ENCODE measurements around the gene DBF4. TPM values are rescaled to one million over a fixed set of nuclear protein-coding genes. Genes with fewer than 3 reads are reported as not detected.
"Not testable (repeated sequence)": the region's sequence is repeated elsewhere in the genome, so short reads cannot be mapped to it uniquely, and the experiment has no call there.

Gene DBF4
- total and polyA plus RNA-seq, 2 experiments from 2014 or later, result 62.6 to 91.5 TPM

- TF ChIP-seq ZNF462 (CRISPR knock-in tag; IDR thresholded peaks at IDR 0.05) (no peak), EZH2phosphoT487 (IDR thresholded peaks at IDR 0.05; ENCODE audit: unreplicated experiment) (no peak), ZNF114 (CRISPR knock-in tag; IDR thresholded peaks at IDR 0.05) (no peak), POLR2AphosphoS5 (IDR thresholded peaks at IDR 0.05; ENCODE audit: low read depth) (no peak), REST (IDR thresholded peaks at IDR 0.05; ENCODE audit: unreplicated experiment) (no peak), JUNB (IDR thresholded peaks at IDR 0.05; ENCODE audit: unreplicated experiment) (no peak)
- TF ChIP-seq, protein P1, sequence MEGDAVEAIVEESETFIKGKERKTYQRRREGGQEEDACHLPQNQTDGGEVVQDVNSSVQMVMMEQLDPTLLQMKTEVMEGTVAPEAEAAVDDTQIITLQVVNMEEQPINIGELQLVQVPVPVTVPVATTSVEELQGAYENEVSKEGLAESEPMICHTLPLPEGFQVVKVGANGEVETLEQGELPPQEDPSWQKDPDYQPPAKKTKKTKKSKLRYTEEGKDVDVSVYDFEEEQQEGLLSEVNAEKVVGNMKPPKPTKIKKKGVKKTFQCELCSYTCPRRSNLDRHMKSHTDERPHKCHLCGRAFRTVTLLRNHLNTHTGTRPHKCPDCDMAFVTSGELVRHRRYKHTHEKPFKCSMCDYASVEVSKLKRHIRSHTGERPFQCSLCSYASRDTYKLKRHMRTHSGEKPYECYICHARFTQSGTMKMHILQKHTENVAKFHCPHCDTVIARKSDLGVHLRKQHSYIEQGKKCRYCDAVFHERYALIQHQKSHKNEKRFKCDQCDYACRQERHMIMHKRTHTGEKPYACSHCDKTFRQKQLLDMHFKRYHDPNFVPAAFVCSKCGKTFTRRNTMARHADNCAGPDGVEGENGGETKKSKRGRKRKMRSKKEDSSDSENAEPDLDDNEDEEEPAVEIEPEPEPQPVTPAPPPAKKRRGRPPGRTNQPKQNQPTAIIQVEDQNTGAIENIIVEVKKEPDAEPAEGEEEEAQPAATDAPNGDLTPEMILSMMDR (conservative IDR thresholded peaks at IDR 0.05; ENCODE audit: low read depth in 2 of 2), result no peak
- TF ChIP-seq, protein P2, sequence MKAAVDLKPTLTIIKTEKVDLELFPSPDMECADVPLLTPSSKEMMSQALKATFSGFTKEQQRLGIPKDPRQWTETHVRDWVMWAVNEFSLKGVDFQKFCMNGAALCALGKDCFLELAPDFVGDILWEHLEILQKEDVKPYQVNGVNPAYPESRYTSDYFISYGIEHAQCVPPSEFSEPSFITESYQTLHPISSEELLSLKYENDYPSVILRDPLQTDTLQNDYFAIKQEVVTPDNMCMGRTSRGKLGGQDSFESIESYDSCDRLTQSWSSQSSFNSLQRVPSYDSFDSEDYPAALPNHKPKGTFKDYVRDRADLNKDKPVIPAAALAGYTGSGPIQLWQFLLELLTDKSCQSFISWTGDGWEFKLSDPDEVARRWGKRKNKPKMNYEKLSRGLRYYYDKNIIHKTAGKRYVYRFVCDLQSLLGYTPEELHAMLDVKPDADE (IDR thresholded peaks at IDR 0.05), result no peak
Observed at GRCh38 chr7:87866089-87866488, 10.2 kb upstream of the DBF4 start (continued).

DNA sequence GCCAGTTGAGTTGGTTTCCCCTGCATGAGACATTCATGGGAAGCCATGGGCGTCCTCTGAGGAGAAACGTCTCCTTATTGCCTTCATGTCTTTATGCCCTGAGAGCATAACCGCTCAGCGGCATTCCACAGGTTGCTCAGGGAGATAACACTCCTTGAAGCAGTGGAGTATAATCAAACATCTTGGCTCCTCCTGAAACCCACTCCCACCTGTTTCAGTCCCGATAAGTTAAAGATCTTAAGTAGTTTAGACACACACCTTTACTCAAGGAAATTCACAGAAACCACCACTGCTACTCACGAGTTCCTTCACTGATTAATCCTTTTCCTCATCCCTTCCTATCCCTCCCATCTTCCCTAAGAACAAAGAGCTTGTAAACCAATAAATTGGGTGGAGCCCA, 9.8 kb upstream of the DBF4 start:
- H3K4me3 Mint-ChIP-seq; H2AFZ ChIP-seq; H3K4me2 ChIP-seq; ATAC-seq; DNase-seq (ENCODE audit: low spot score); H3K9me2 ChIP-seq (ENCODE audit: insufficient read depth); H3K27me3 ChIP-seq (ENCODE audit: insufficient read depth); H3K4me1 Mint-ChIP-seq; H3K27ac Mint-ChIP-seq; H3F3A ChIP-seq (replicated peaks; ENCODE audit: low read depth); H3K27me3 Mint-ChIP-seq (ENCODE audit: insufficient read depth, low read depth, poor library complexity); H3K4me3 ChIP-seq; H3K27ac ChIP-seq (ENCODE audit: low read depth); H3K4me1 ChIP-seq (ENCODE audit: insufficient read depth); H4K20me1 ChIP-seq (replicated peaks; ENCODE audit: insufficient read depth); H3K36me3 ChIP-seq (ENCODE audit: insufficient read depth): not testable (repeated sequence)
- Mint-ChIP-seq H3K9me3 (peaks cover 31% of the 10 kb centered on the region), H3K36me3 (ENCODE audit: low read depth) (peaks cover 77% of the 10 kb centered on the region)
- peaks cover 24% of the 10 kb centered on the region for H3K79me2 ChIP-seq (replicated peaks; ENCODE audit: insufficient read depth)

All from GM23338 (cell line).